Measurements from ENCODE around the gene ANKRD1.
"Not testable (repeated sequence)": the region's sequence is repeated elsewhere in the genome, so short reads cannot be mapped to it uniquely, and the experiment has no call there.

The ANKRD1 gene

GRCh38 chr10:90913774-90914420 is 7.0 kb downstream of the ANKRD1 start:
- Histone ChIP-seq H3K9me3 (ENCODE audit: low read length) (peaks cover under 1% of the 10 kb centered on the region), H2AFZ (ENCODE audit: low read depth, low read length) (no peak overlapping the region), H3K36me3 (ENCODE audit: insufficient read depth, low read length) (no peaks in the 10 kb centered on the region), H3K4me3 (ENCODE audit: low read length) (no peak overlapping the region), H3K4me1 (ENCODE audit: insufficient read depth, low read length) (peaks cover 7% of the 10 kb centered on the region), H3K27me3 (ENCODE audit: insufficient read depth, low read length) (no peaks in the 10 kb centered on the region)

DNA sequence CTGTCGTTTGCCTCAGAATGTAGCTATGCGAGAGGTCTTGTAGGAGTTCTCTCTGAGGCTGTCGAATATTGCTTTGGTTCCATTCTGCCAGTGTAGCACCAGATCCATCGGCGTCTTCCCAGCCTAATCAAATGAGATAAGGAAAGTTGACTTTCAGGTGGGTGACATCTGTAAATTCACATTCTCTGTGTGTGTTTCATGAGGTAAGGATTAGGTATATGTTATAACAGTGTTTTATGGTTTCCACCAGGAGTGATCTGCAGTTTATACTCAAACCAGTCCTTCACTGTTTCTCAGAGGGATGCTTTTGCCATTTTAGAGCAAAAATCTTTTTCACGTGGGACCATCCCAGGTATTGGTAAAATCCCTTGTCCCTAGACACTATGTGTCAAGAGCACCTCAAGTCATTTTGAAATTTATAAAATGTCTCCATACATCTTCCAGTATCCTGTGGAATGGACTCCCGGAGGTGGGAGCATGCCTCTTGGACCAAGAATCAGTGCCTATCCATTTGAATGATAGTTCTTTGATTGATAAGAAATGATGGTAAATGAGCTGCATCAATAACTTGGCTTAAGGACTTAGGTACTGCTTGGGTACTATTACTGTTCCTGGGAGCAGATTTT is 7.9 kb downstream of the ANKRD1 start:
- no peaks in the 10 kb centered on the region for H3K27me3 ChIP-seq (ENCODE audit: insufficient read depth, low read length)
- H3K9me3 ChIP-seq (ENCODE audit: low read length), result peaks cover 3% of the 10 kb centered on the region
- H3K36me3 ChIP-seq (ENCODE audit: insufficient read depth, low read length), result no peaks in the 10 kb centered on the region
- H3K4me1 ChIP-seq (ENCODE audit: insufficient read depth, low read length), result peaks cover 7% of the 10 kb centered on the region
- H3K4me3 ChIP-seq (ENCODE audit: low read length), result no peak overlapping the region
- H2AFZ ChIP-seq (ENCODE audit: low read depth, low read length), result no peak overlapping the region

DNA sequence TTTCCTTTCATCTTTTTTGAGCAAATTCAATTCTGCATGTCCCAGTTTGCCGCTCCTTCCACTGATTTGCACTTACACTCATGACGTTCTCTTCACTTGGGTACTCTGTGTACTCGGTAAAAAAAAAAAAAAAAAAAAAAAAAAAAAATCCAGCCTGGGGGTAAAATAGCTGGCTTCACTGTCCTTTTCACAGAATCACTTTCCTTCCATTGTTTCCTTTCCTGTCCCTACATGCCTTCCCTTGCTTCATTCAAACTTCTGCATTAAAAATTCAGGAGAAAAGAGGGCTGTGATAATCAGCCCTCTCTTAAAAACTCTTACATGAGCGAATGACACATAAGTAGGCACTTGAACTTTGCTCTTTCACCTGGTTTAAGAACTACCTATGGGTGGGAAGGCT is 8.7 kb downstream of the ANKRD1 start:
- peaks cover 3% of the 10 kb centered on the region for H3K36me3 ChIP-seq (ENCODE audit: insufficient read depth, low read length)
- H3K4me1 ChIP-seq (ENCODE audit: insufficient read depth, low read length), result peaks cover 7% of the 10 kb centered on the region
- H3K9me3 ChIP-seq (ENCODE audit: low read length), result peaks cover 3% of the 10 kb centered on the region
- no peaks in the 10 kb centered on the region for H3K27me3 ChIP-seq (ENCODE audit: insufficient read depth, low read length)
- H2AFZ ChIP-seq (ENCODE audit: low read depth, low read length), result no peak overlapping the region
- H3K4me3 ChIP-seq (ENCODE audit: low read length), result no peak overlapping the region

DNA sequence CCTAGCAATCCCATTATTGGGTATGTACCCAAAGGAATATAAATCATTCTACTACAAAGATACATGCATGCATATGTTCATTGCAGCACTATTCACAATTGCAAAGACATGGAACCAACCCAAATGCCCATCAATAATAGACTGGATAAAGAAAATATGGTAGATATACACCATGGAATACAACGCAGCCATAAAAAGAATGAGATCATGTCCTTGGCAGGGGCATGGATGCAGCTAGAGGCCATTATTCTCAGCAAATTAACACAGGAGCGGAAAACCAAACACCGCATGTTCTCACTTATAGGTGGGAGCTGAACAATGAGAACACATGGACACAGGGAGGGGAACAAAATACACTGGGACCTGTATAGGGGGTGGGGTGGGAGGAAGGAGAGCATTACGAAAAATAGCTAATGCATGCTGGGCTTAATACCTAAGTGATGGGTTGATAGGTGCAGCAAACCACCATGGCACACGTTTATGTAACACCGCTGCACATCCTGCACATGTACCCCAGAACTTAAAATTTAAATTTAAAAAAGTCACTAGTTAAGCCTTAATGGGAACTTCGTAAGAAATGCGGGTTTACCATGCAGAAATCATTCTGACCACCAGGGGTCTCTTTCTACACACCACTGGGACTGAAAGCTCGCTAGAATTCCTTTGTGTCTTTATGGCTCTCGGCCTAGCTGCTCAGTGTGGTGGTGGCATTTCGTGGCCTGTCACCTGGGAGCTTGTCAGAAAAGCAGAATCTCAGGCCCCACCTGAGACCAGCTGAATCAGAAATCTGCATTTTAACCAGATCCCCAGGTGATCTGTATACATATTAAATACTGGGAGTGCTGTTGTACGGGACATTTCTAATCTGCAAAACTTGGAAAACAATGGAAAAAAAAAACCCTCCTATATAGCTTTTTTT is 9.5 kb downstream of the ANKRD1 start:
- Histone ChIP-seq H3K36me3 (ENCODE audit: insufficient read depth, low read length) (peaks cover 3% of the 10 kb centered on the region), H3K4me1 (ENCODE audit: insufficient read depth, low read length) (peaks cover 7% of the 10 kb centered on the region), H3K27me3 (ENCODE audit: insufficient read depth, low read length) (no peaks in the 10 kb centered on the region), H3K4me3 (ENCODE audit: low read length) (no peak overlapping the region), H3K9me3 (ENCODE audit: low read length) (peaks cover 3% of the 10 kb centered on the region), H2AFZ (ENCODE audit: low read depth, low read length) (no peak overlapping the region)

- H3K9me3 ChIP-seq (ENCODE audit: low read length), result peaks cover 3% of the 10 kb centered on the region
- peaks cover 20% of the 10 kb centered on the region for H3K36me3 ChIP-seq (ENCODE audit: insufficient read depth, low read length)
- no peak overlapping the region for H2AFZ ChIP-seq (ENCODE audit: low read depth, low read length)
- no peaks in the 10 kb centered on the region for H3K27me3 ChIP-seq (ENCODE audit: insufficient read depth, low read length)
- no peaks in the 10 kb centered on the region for H3K4me1 ChIP-seq (ENCODE audit: insufficient read depth, low read length)
- H3K4me3 ChIP-seq (ENCODE audit: low read length), result no peak overlapping the region
These were observed 14.3 kb downstream of the ANKRD1 start for GRCh38 chr10:90906596-90906995.

DNA sequence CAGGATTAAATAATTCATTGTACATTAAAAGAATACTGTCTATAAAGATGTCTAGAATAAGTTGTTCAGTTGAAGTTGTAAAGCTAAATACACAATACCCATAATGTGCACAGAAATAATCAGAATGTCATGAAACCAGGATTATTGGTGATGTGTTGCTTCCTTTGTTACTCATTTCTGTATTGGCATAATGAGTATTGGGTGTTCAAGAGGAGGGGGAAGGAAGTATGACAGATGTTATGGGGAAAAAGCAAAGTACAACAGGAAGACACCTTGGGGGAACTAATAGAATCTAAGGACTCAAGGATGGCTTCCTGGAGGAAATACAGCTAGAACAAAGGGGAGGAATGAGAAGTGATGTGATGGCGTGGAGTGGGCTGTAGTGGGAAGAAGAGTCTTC is 15.0 kb downstream of the ANKRD1 start:
- Histone ChIP-seq H3K27me3 (ENCODE audit: insufficient read depth, low read length) (no peaks in the 10 kb centered on the region), H2AFZ (ENCODE audit: low read depth, low read length) (no peak overlapping the region), H3K36me3 (ENCODE audit: insufficient read depth, low read length) (peaks cover 21% of the 10 kb centered on the region), H3K4me1 (ENCODE audit: insufficient read depth, low read length) (no peaks in the 10 kb centered on the region), H3K4me3 (ENCODE audit: low read length) (no peak overlapping the region), H3K9me3 (ENCODE audit: low read length) (peaks cover 3% of the 10 kb centered on the region)

- H2AFZ ChIP-seq (ENCODE audit: low read depth, low read length); H3K9me3 ChIP-seq (ENCODE audit: low read length); H3K4me3 ChIP-seq (ENCODE audit: low read length); H3K4me1 ChIP-seq (ENCODE audit: insufficient read depth, low read length); H3K27me3 ChIP-seq (ENCODE audit: insufficient read depth, low read length): not testable (repeated sequence)
- H3K36me3 ChIP-seq (ENCODE audit: insufficient read depth, low read length), result peaks cover 62% of the 10 kb centered on the region
These were observed 24.0 kb downstream of the ANKRD1 start for GRCh38 chr10:90896916-90897315.

GRCh38 chr10:90893190-90893589 is 27.7 kb downstream of the ANKRD1 start:
- no peak overlapping the region for H2AFZ ChIP-seq (ENCODE audit: low read depth, low read length)
- peaks cover 6% of the 10 kb centered on the region for H3K4me1 ChIP-seq (ENCODE audit: insufficient read depth, low read length)
- H3K4me3 ChIP-seq (ENCODE audit: low read length), result no peak overlapping the region
- H3K36me3 ChIP-seq (ENCODE audit: insufficient read depth, low read length), result peaks cover 79% of the 10 kb centered on the region
- H3K9me3 ChIP-seq (ENCODE audit: low read length), result no peaks in the 10 kb centered on the region
- H3K27me3 ChIP-seq (ENCODE audit: insufficient read depth, low read length), result no peaks in the 10 kb centered on the region

- Histone ChIP-seq H3K4me1 (ENCODE audit: insufficient read depth, low read length) (peaks cover 6% of the 10 kb centered on the region), H2AFZ (ENCODE audit: low read depth, low read length) (no peak overlapping the region), H3K4me3 (ENCODE audit: low read length) (no peak overlapping the region), H3K27me3 (ENCODE audit: insufficient read depth, low read length) (no peaks in the 10 kb centered on the region), H3K9me3 (ENCODE audit: low read length) (no peaks in the 10 kb centered on the region), H3K36me3 (ENCODE audit: insufficient read depth, low read length) (peaks cover 86% of the 10 kb centered on the region)
These were observed 30.5 kb downstream of the ANKRD1 start for GRCh38 chr10:90890347-90890746.

GRCh38 chr10:90889636-90890035 is 31.3 kb downstream of the ANKRD1 start:
- Histone ChIP-seq H2AFZ (ENCODE audit: low read depth, low read length) (no peak overlapping the region), H3K36me3 (ENCODE audit: insufficient read depth, low read length) (peaks cover 88% of the 10 kb centered on the region), H3K27me3 (ENCODE audit: insufficient read depth, low read length) (no peaks in the 10 kb centered on the region), H3K9me3 (ENCODE audit: low read length) (no peaks in the 10 kb centered on the region), H3K4me1 (ENCODE audit: insufficient read depth, low read length) (peaks cover 6% of the 10 kb centered on the region), H3K4me3 (ENCODE audit: low read length) (no peak overlapping the region)

- Histone ChIP-seq H3K27me3 (ENCODE audit: insufficient read depth, low read length) (no peaks in the 10 kb centered on the region), H3K4me1 (ENCODE audit: insufficient read depth, low read length) (peaks cover 5% of the 10 kb centered on the region), H3K4me3 (ENCODE audit: low read length) (no peak overlapping the region), H3K36me3 (ENCODE audit: insufficient read depth, low read length) (peaks cover 93% of the 10 kb centered on the region), H3K9me3 (ENCODE audit: low read length) (no peaks in the 10 kb centered on the region), H2AFZ (ENCODE audit: low read depth, low read length) (no peak overlapping the region)
These were observed 32.5 kb downstream of the ANKRD1 start for GRCh38 chr10:90888387-90888786.

- H3K36me3 ChIP-seq (ENCODE audit: insufficient read depth, low read length), result peaks cover 88% of the 10 kb centered on the region
- no peaks in the 10 kb centered on the region for H3K27me3 ChIP-seq (ENCODE audit: insufficient read depth, low read length)
- H2AFZ ChIP-seq (ENCODE audit: low read depth, low read length), result no peak overlapping the region
- no peaks in the 10 kb centered on the region for H3K9me3 ChIP-seq (ENCODE audit: low read length)
- H3K4me3 ChIP-seq (ENCODE audit: low read length), result no peak overlapping the region
- H3K4me1 ChIP-seq (ENCODE audit: insufficient read depth, low read length), result no peaks in the 10 kb centered on the region
These were observed 33.3 kb downstream of the ANKRD1 start for GRCh38 chr10:90887555-90887954.

DNA sequence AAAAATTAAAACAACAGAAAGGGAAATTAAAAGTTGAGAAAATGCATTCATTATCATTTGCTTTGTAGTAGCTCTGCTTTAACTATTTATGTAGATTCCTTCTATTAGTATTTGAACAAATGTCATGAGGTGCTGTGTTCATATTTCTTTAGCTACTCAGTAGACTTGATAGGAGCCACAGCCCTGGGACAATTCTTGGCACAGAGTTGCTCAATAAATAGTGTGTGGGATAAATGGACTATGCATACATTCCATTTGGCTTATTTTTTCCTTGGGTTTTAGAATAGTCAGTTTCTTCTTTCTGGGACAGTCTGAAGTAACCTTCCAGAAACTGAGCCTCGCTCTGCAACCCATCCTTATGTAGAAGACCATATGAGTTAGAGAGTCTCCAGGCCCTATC is 35.7 kb downstream of the ANKRD1 start:
- H3K4me3 ChIP-seq (ENCODE audit: low read length), result no peak overlapping the region

More for the DNA sequence above, 35.7 kb downstream of the ANKRD1 start:
- H3K27me3 ChIP-seq (ENCODE audit: insufficient read depth, low read length), result no peaks in the 10 kb centered on the region
- no peaks in the 10 kb centered on the region for H3K9me3 ChIP-seq (ENCODE audit: low read length)
- no peaks in the 10 kb centered on the region for H3K4me1 ChIP-seq (ENCODE audit: insufficient read depth, low read length)
- H2AFZ ChIP-seq (ENCODE audit: low read depth, low read length), result no peak overlapping the region
- peaks cover 82% of the 10 kb centered on the region for H3K36me3 ChIP-seq (ENCODE audit: insufficient read depth, low read length)
